ENCODE data around the gene DHRS11.

The DHRS11 gene

GRCh38 chr17:36616061-36617029 is 24.7 kb downstream of the DHRS11 start:
- no peak for DNase-seq

DNA sequence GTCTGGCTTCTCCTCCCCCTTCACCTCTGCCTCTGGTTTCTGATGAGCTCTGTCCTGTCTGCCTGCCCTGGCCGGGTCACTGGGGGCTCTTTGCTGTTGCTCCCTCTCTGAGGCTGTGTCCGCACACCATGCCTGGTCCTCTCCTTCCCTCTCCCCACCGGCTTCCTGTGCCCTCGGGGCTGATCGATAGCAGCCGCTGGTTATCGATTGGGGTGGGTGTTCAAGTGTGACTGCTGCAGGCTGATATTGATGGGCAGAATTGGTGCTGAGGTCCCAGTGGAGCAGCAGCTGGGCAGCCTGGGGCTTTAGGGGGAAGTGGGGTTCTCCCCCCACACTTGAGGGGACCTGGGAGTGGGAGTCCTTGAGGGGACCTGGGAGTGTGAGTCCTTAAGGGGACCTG is 26.1 kb downstream of the DHRS11 start:
- no peak for DNase-seq

- DNase-seq = no peak
Observed at GRCh38 chr17:36623281-36623680, 31.6 kb downstream of the DHRS11 start.

- DNase-seq = no peak
Observed at GRCh38 chr17:36625188-36625587, 33.5 kb downstream of the DHRS11 start.

DNA sequence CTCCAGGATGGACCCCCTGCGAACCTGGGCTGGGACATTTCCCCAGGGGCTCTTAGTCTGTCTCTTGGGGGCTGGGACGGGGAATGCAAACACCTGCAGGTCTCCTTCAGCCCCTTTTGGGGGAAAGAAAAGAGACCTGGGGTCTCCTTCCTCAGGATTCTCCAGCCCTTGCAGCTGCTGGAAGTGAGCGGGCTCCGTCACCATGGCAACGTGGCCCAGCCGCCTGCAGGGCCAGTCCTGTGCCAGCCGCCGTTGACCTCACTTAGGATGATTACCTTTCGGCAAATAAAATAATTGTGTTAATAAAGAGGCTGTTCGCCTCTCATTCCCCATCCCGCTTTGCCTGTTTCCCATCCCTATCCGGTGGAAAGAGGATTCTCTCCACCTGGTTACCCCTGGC is 35.4 kb downstream of the DHRS11 start:
- DNase-seq = no peak

DNA sequence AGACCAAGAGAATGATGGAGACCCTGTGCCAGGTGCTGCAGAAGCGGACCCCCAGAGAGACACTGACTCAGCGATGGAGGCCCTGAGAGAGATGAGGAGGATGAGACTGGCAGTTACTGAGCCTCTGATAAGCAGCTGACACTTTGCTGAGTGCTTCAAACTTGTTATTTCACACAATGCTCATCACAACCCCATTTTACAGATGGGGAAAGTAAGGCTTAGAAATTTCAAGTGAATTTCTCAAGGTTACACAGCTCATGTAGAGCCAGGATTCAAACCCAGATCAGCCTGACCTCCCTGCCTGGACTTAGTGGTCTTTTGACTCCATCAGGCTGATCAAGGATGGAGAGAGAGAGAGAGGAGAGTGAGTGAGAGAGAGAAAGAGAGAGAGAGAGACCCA is 36.9 kb downstream of the DHRS11 start:
- DNase-seq = no peak

DNA sequence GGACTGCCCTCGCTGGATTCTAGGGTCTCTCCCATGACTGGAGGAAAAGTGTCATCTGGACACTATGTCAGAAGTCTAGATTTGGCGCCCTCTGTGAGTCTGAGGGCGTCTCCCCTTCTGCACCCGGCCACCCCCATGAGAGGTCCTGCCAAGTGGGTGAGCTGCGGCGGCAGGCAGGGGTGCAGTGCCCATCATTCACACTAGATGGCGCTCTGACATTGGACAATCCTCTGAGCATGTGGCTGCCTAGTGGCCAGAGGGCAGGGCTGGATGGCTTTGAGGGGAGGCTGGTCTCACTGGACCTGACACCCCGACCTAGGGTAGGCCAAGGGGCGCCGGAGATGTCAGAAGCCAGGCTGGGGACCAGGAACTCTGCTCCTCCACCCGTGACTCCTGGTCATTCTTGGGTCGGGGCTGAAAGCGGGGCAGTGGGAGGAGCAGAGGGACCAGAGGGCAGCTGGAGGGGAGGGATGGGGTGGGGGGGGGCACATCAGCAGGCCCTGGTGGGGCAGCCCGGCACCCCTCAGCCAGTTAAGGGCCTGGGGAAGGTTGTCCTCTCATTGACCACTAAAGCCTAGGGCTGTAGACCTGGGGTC is 37.7 kb downstream of the DHRS11 start:
- peak; percentile 68 for DNase-seq

GRCh38 chr17:36629970-36630502 is 38.4 kb downstream of the DHRS11 start:
- no peak for DNase-seq

GRCh38 chr17:36631022-36631421 is 39.3 kb downstream of the DHRS11 start:
- no peak for DNase-seq

- no peak for DNase-seq
Observed at GRCh38 chr17:36632916-36633771, 41.5 kb downstream of the DHRS11 start.

- DNase-seq = no peak
Observed at GRCh38 chr17:36640346-36640745, 48.7 kb downstream of the DHRS11 start.

- no peak for DNase-seq
Observed at GRCh38 chr17:36640836-36641235, 49.2 kb downstream of the DHRS11 start.

GRCh38 chr17:36641331-36641876 is 49.7 kb downstream of the DHRS11 start:
- DNase-seq = no peak

DNA sequence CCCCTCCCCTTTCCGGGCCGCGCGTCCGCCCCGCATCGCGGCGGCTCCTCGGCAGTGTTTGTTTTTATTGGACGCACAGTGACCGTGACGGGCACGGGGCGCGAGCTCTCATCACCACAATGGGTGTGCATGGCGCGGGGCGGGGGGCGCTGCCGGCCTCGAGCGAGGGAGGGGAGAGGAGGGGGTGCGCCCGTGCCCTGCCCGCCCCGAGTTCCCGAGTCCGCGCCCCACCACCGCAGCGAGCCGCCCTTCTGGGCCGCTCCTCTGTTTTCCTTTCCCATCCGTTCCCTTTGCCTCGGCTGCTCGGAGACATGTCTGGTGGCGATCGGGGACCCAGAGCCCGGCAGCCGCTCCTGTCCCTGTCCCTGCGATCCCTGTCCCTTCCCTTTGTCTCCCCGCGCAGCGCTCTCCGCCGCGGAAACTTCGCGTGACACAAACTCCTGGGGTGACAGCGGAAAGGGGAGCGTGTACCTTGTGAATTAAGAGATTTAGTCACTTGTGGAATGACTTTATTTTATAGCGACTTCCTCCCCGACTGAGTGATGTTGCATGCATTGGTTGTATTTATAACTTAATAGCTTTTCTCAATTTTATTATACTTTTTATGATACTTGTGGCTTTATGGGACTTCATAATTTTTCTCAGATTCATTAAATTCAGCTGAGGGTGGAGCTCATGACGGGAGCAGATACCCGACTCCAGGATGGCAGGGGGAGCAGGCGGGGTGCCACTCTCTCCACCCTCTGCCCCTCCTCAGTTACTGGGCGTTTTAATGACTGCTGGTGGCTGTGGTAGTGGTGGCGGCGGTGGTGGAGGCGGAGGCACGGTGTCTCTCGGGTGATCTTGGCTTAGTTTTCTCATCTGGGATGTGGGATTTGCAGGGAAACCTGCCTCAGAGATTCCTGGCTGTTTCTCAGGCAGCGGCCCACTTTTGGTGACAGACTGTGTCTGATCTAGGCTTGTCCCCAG is 50.5 kb downstream of the DHRS11 start:
- DNase-seq = no peak

GRCh38 chr17:36643086-36643685 is 51.5 kb downstream of the DHRS11 start:
- no peak for DNase-seq

DNA sequence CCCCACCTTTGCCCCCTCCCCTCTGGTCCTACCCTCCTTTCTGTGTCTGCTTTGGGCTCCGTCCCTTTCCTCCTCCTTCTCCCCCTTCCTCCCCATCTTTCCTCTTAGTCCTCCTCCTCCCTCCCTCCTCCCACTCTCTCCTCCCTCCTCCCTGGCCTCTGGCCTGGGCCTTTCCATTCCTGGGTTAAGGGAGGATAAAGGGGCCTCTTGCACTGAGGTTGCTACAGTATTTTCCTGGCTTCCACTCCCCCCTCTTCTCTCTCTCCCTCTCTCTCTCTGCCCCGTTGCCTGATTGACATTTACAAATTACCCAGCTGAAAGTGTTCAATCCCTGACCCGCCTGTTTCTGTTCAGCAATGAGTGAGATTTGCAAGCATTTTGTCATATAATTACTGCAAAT is 53.7 kb downstream of the DHRS11 start:
- DNase-seq = no peak

DNA sequence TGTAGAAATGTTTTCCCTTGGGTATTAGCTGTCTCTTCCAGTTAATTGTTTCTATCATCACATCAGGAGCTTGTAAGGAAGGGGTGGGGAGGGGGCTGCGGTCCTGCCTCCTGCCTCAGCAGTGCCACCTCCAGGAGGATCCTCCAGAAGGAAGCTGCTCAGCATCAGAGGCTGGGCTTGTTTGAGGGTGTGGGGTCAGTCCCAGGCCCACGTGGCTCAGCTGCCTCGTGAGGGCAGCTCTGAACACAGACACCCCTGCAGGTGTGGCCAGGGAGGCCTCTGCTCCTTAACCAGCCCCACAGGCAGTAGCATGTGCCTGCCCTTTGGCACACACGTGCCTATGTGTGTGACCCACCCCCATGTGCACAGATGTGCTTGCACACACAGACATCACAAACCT is 56.0 kb downstream of the DHRS11 start:
- DNase-seq = peak; percentile 44

DNA sequence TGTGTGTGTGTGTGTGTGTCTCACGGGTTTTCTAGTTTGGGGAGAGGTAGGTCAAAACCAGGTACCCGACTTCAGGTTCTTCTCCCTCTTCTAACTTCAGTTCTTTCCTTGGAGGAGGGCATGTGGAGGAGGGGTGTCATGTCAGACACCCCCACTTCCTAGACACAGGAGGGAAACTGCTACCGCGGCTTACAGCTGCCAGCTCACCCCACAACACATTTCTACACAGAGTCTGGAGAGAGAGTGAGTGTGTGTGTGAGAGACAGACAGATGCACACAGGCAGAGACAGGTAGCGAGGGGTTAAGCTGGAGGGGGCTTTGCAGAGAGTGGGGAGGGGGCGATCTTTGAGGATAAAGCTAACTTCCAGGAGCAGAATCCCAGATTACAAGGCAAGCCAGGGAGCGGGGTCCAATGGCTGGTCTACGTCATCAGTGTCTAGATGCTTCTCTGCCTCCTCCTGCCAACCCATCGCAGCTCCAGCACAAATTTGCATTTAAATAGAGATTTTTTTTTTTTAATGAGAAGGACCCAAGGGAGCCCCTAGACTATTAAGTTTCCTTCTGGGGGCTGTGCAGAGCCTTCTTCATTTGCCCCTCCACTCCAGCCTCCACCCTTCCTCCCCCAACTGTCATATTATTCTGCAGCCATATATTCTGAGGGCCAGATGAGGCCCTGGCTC is 58.6 kb downstream of the DHRS11 start:
- peak; percentile 86 for DNase-seq
